Urinary bladder (tissue), 4 donors: Measurements from ENCODE around the gene PDCD5. TPM values are rescaled to one million over a fixed set of nuclear protein-coding genes. Genes with fewer than 3 reads are reported as not detected.
"Not testable (repeated sequence)": the region's sequence is repeated elsewhere in the genome, so short reads cannot be mapped to it uniquely, and the experiment has no call there.

Experiments used
- DNase-seq: peaks from one replicate; pipeline ENCODE4 v3.0.0-alpha.2; 2015; ENCODE audit errors: extremely low spot score
- H3K27ac ChIP-seq: one replicate; pipeline ENCODE4 v1.5.1; 2013; ENCODE audit warnings: low read depth, mild to moderate bottlenecking, moderate library complexity
- H3K36me3 ChIP-seq: one replicate; pipeline ENCODE4 v1.6.1; 2013; ENCODE audit warnings: mild to moderate bottlenecking, moderate library complexity; ENCODE audit not compliant: insufficient read depth
- H3K4me1 ChIP-seq: one replicate; pipeline ENCODE4 v1.6.1; 2013; ENCODE audit warnings: mild to moderate bottlenecking, moderate library complexity; ENCODE audit not compliant: insufficient read depth
- H3K4me3 ChIP-seq: one replicate; pipeline ENCODE4 v1.5.1; 2013; ENCODE audit warnings: low read depth, low read length
- WGBS: extraction: QIAGEN DNeasy Blood & Tissue Kit; methylation state at CpG from one replicate; pipeline ENCODE4 v1.1.7; 2013; 5-methylcytosine and 5-hydroxymethylcytosine counted together
- polyA plus RNA-seq: library from polyadenylated mRNA; stranded (reverse); fragments of 200-250 nt; gene quantifications from one replicate; pipeline ENCODE4 v1.2.3, GENCODE V29; 2013
- total RNA-seq: library from RNA; depleted of rRNA; stranded (reverse); fragments of >200 nt; gene quantifications from one replicate; pipeline ENCODE4 v1.2.3, GENCODE V29; 2014
- donor health status: healthy with polysubstance abuse.
- donor health status: healthy.

The PDCD5 gene
- total and polyA plus RNA-seq, 2 donors: 44.8 to 103 TPM

GRCh38 chr19:32566246-32566830 lies 14.7 kb upstream of the PDCD5 start:
- WGBS: 62% methylated on average over 5 of the region's 5 CpGs
- no peak for DNase-seq
- Histone ChIP-seq H3K4me1 (no peaks in the 10 kb centered on the region), H3K27ac (no peak overlapping the region), H3K4me3 (no peak overlapping the region), H3K36me3 (no peaks in the 10 kb centered on the region)

- no peaks in the 10 kb centered on the region for H3K36me3 ChIP-seq
- H3K4me1 ChIP-seq: no peaks in the 10 kb centered on the region
- no peak for DNase-seq
- no peak overlapping the region for H3K4me3 ChIP-seq
- 95% methylated on average over 9 of the region's 9 CpGs for WGBS
- no peak overlapping the region for H3K27ac ChIP-seq
These were observed 13.5 kb upstream of the PDCD5 start for GRCh38 chr19:32567486-32567885.

DNA sequence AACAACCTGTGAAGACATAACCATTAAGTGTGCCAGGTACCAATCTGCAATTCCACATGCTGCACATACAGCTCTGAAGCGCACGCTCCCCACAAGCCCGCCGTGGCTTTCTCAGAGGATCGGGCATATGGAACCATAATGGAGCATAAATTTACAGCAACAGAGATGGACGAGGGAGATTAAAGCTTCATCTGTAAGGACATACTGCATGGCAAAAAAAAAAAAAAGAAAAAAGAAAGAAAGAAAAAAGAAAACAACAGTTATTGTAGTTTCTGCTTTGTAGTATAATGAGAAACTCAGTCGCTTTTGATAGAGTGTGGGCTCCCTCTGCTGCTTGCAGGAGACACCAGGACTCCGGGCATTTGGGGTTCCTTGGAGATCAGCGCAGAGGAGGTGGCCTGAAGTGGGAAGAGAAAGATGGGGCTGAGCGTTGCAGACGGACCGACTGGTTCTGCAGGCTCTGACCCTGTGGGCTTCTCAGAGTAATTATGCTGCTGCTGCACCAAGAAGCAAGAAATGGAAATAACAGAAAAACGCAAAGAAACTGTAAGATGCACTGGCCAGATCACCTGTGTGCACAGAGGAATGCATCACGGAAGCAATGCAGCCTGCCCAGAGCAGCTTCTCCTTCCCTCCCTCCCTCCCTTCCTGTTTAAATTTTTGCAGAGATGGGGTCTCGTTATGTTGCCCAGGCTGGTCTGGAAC lies 10.8 kb upstream of the PDCD5 start:
- H3K4me1 ChIP-seq: no peaks in the 10 kb centered on the region
- peak; percentile 42 for DNase-seq
- H3K4me3 ChIP-seq: no peak overlapping the region
- H3K27ac ChIP-seq: no peak overlapping the region
- 30% methylated on average over 15 of the region's 15 CpGs for WGBS
- no peaks in the 10 kb centered on the region for H3K36me3 ChIP-seq

GRCh38 chr19:32571471-32572075 lies 9.4 kb upstream of the PDCD5 start:
- not testable (repeated sequence) for DNase-seq, H3K4me1 ChIP-seq, H3K36me3 ChIP-seq, H3K27ac ChIP-seq, H3K4me3 ChIP-seq
- 86% methylated on average over 29 of the region's 36 CpGs for WGBS

DNA sequence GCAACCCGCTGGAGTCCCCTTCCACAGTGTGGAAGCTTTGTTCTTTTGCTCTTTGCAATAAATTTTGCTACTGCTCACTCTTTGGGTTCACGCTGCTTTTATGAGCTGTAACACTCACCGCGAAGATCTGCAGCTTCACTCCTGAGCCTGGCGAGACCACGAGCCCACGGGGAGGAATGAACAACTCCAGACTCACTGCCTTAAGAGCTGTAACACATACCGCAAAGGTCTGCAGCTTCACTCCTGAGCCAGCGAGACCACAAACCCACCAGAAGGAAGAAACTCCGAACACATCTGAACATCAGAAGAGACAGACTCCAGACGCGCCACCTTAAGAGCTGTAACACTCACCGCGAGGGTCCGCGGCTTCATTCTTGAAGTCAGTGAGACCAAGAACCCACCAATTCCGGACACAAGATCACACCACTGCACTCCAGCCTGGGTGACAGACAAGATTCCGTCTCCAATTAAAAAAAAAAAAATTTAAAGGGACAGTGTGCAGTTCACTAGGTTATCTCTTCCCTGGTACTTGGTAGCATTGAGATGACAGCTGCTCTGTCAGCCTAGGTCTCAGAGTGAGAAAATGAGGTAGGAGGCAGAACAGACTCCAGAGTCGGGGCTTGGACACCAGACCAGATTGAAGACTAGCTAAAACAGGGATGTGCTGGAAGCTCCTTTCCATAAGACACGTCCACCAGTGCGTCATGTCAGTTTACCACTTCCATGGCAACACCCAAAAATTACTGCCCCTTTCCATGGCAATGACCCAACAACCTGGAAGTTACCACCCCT lies 8.1 kb upstream of the PDCD5 start:
- not testable (repeated sequence) for H3K4me1 ChIP-seq, H3K4me3 ChIP-seq, H3K27ac ChIP-seq, H3K36me3 ChIP-seq, DNase-seq
- WGBS: 72% methylated on average over 21 of the region's 21 CpGs

DNA sequence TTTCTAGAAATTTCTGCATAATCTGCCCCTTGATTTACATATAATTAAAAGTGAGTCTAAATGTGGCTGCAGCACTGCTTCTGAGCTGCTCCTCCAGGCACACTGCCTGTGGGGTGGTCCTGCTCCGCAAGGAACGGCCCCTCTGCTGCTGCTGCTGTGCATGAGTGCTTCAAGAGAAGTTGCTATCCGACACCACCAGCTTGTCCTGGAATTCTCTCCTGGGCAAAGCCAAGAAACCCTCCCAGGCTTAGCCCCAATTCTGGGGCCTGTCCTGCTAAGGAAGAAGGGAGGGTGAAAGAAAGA lies 7.5 kb upstream of the PDCD5 start:
- DNase-seq: no peak
- H3K4me1 ChIP-seq: no peaks in the 10 kb centered on the region
- no peaks in the 10 kb centered on the region for H3K36me3 ChIP-seq
- H3K27ac ChIP-seq: no peak overlapping the region
- WGBS: 50% methylated on average over 3 of the region's 3 CpGs
- no peak overlapping the region for H3K4me3 ChIP-seq

GRCh38 chr19:32576790-32577189 lies 4.2 kb upstream of the PDCD5 start:
- WGBS: 68% methylated on average over 1 of the region's 1 CpG
- H3K27ac ChIP-seq: no peak overlapping the region

DNA sequence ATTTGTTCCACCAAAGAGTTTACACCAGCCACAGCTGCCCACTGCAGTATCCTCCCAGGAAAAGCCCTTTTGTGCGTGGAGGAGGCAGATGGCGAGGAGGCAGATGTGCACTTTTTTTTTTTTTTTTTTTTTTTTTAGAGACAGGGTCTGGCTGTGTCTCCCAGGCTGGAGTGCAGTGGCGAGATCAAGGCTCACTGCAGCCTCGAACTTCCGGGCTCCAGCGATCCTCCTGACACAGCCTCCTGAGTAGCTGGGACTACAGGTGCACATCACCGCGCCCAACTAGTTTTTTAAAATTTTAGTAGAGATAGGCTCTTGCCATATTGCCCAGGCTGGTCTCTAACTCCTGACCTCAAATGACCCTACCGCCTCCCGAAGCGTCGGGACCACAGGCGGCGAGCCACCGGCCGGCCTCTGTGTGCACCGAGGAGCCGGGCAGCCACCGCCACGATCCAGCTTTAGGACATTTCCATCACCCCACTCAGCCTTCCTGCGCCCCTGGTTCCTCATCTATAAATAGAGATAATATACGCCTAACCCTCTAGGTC lies 563 bp upstream of the PDCD5 start:
- peaks cover 2% of the 10 kb centered on the region for H3K36me3 ChIP-seq
- DNase-seq: no peak
- 18% methylated on average over 22 of the region's 22 CpGs for WGBS
- no peaks in the 10 kb centered on the region for H3K4me1 ChIP-seq
- H3K4me3 ChIP-seq: peak overlapping the region; percentile 80
- no peak overlapping the region for H3K27ac ChIP-seq

More at GRCh38 chr19:32576790-32577189, 4.2 kb upstream of the PDCD5 start:
- no peak for DNase-seq
- Histone ChIP-seq H3K36me3 (no peaks in the 10 kb centered on the region), H3K4me1 (no peaks in the 10 kb centered on the region), H3K4me3 (no peak overlapping the region)

DNA sequence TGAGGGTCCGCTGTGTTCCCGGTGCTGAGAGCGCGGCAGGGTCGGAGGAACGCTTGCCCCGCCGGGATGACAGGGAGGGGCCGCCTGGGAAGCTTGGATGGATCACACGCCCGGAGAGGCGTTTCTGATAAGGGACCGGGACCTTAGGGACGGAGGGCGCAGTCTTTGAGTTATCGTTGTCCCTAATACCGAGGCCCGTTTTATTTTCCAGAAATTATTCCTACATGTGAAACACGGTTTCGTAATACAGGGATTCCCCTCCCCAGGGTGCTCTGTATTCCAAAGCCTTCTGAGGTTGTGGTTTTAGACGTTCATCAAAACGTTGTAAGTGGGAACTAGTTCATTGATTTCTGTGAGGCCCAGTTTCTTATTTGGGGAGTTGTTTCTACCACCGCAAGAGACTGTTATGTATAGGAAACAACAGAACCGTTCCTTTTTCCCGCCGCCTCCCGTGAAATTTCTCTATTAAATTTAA lies 752 bp downstream of the PDCD5 start:
- H3K4me1 ChIP-seq: no peaks in the 10 kb centered on the region
- 4% methylated on average over 27 of the region's 27 CpGs for WGBS
- H3K27ac ChIP-seq: peak overlapping the region; percentile 88
- H3K4me3 ChIP-seq: peak overlapping the region; percentile 80
- peaks cover 5% of the 10 kb centered on the region for H3K36me3 ChIP-seq
- DNase-seq: no peak

GRCh38 chr19:32587747-32588504 lies 6.9 kb downstream of the PDCD5 start:
- H3K36me3 ChIP-seq, H3K4me1 ChIP-seq, DNase-seq, H3K27ac ChIP-seq, H3K4me3 ChIP-seq: not testable (repeated sequence)
- 96% methylated on average over 6 of the region's 8 CpGs for WGBS

DNA sequence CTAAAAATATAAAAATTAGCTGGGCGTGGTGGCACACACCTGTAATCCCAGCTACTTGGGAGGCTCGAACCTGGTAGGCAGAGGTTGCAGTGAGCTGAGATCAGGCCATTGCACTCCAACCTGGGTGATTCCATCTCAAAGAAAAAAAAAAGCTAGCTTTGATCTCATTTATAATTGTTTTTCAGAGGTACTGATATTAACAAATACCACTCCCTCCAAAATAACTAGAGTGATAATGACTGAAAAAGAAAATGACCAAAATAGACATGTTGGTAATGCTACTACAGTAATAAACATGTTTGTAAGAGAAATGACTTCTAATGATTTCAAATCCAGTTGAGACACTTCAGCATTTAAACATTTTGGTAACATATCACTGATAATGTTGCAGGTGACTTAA lies 13.0 kb downstream of the PDCD5 start:
- Histone ChIP-seq H3K36me3 (peaks cover 9% of the 10 kb centered on the region), H3K4me3 (no peak overlapping the region), H3K4me1 (no peaks in the 10 kb centered on the region), H3K27ac (no peak overlapping the region)
- no peak for DNase-seq
- 95% methylated on average over 2 of the region's 2 CpGs for WGBS

DNA sequence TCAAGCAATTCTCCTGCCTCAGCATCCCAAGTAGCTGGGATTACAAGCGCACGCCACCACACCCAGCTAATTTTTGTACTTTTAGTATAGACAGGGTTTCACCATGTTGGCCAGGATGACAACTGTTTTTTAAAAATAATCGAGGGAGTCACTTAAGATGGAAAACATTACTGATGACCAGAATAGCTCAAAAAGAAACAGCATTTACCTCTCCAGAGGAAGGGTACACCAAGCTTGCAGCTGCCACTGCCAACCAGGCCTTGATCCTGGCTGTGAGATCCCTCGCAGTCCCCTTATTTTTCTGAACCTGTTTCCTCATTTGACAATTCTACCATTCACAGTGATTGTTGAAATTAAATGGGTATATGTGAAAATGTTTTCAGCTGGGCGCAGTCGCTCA lies 14.5 kb downstream of the PDCD5 start:
- DNase-seq: no peak
- H3K4me3 ChIP-seq: no peak overlapping the region
- WGBS: 96% methylated on average over 6 of the region's 6 CpGs
- H3K36me3 ChIP-seq: peaks cover 9% of the 10 kb centered on the region
- H3K27ac ChIP-seq: no peak overlapping the region
- H3K4me1 ChIP-seq: no peaks in the 10 kb centered on the region

DNA sequence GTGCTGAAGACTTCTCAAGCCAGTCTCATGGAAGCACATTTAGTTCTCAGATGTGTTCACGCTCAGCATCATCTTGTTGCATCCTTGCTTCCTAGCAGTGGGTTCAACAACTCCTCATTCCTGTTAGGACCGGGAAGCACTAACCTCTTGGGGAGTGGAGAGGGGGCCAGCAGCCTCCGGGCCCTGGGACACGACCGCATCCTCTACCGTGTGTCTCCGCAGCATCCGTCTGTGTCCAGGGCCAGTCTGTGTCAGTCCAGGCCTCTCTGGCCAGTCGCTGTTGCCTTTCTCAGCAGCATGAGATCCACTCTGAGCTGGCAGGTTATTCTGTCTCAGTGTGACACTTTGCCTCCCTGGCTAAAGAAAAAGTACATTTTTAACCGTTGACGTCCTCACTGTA lies 17.0 kb downstream of the PDCD5 start:
- no peak for DNase-seq
- no peak overlapping the region for H3K27ac ChIP-seq
- no peak overlapping the region for H3K4me3 ChIP-seq
- H3K36me3 ChIP-seq: peaks cover 9% of the 10 kb centered on the region
- WGBS: 95% methylated on average over 11 of the region's 11 CpGs
- H3K4me1 ChIP-seq: no peaks in the 10 kb centered on the region
